GM13976 (cell line): ENCODE measurements around the gene JMJD7.

Experiments
- DNase-seq: peaks from one replicate; pipeline ENCODE4 v3.0.0; 2012; ENCODE audit warnings: low spot score
- CTCF ChIP-seq: IDR thresholded peaks from 2 replicates; pipeline ENCODE4 v1.5.1; 2012; ENCODE audit warnings: borderline replicate concordance, mild to moderate bottlenecking; ENCODE audit not compliant: insufficient read depth; ENCODE audit errors: extremely low read depth, missing control alignments, control extremely low read depth
- in situ Hi-C: fragments of 300-500 bp; cut with MboI; formaldehyde crosslinking; loops from one replicate; pipeline ENCODE4 v1.12.0; 2022; ENCODE audit warnings: low sequenced_read_pairs, mixed read lengths, inconsistent platforms; ENCODE audit not compliant: unreplicated experiment

The JMJD7 gene

GRCh38 chr15:41881920-41882688 lies 54.2 kb downstream of the JMJD7 start:
- DNase-seq = no peak
- TF ChIP-seq CTCF = no peak
- in situ Hi-C loops = no loop called here

DNA sequence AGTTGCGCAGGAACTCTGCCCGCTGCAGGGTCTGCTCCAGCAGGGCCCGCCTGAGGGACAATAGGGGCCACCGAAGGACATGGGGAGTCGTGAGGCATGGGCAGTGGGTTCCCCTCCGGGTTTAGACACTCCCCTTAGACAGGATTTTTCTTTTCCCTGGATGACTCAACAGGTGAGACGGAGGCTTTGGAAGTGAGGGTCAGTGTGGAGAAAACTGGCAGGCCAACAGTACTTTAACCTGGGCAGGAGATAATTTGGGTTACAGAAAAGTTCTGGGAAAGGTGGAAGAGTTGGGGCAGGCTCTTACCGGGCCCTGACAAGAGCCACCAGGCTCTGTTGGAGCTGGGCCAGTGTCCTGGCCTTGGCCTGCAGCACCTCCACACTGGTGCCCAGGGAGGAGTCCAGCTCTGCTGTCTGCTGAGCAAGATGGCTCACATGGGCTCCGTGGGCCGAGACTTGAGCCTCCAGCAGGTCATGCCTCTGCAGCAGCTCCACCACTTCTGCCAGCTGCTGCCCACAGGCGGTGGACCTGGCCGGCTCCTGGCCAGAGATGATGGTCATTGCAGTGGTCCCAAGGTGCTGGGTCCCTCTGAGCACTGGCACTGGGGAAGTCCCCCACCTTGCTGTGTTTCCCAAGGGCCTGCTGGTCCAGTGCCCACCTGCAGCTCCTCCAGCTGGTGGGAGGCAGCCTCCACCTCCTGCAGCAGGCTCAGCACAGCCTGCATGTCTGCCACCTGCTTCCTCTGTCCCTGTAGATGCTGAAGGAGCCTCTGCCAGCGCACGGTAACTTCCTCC lies 55.0 kb downstream of the JMJD7 start:
- TF ChIP-seq CTCF = no peak
- in situ Hi-C loops = no loop called here
- no peak for DNase-seq

GRCh38 chr15:41883484-41883825 lies 55.6 kb downstream of the JMJD7 start:
- in situ Hi-C loops = no loop called here
- TF ChIP-seq CTCF = no peak
- DNase-seq = no peak

- no peak for TF ChIP-seq CTCF
- DNase-seq = no peak
- in situ Hi-C loops = no loop called here
Observed at GRCh38 chr15:41884458-41884857, 56.6 kb downstream of the JMJD7 start.

DNA sequence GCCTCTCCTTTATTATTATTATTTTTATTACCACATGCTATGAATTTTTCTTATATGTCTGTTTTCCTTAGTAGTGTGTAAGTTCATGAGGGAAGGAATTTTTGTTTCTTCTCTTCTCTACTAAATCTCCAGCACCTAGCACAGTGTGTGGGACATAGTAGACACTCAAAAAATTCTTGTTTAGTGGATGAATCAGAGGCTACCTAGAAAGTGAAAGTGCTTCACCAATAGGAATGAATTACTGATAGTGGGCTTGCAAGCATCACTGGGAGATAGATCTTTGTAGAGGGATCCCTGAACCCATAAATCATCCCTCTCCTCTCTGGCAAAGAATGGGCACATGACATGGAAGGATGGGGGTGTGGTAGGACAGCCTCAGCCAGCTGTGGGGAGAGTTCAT lies 57.4 kb downstream of the JMJD7 start:
- TF ChIP-seq CTCF = no peak
- no peak for DNase-seq
- in situ Hi-C loops = no loop called here

- DNase-seq = no peak
- in situ Hi-C loops = no loop called here
- no peak for TF ChIP-seq CTCF
Observed at GRCh38 chr15:41885841-41886240, 57.9 kb downstream of the JMJD7 start.

- no peak for DNase-seq
- in situ Hi-C loops = no loop called here
- no peak for TF ChIP-seq CTCF
Observed at GRCh38 chr15:41886741-41887140, 58.8 kb downstream of the JMJD7 start.
